ENCODE results near the gene BPIFB3. TPM values are rescaled to one million over a fixed set of nuclear protein-coding genes. Genes with fewer than 3 reads are reported as not detected.

Gene BPIFB3
- total RNA-seq, 1 donor from 2014 or later: not detected

DNA sequence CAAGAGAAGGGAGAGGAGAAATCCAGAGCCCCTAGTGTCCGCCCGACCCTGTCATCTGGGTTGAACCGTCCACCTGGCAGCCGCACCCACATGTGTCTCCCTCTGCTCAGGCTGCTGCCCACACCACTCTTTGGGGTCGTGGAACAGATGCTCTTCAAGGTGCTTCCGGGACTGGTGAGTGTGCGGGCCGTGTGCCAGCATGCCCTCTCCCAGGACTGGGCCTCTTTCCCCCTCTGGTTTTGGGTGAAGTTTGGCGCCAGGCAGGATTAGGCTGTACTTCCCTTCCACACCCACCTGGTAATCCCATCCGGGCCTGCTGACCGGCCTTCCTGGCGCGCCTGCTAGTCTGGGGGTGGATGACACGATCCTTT, 7.9 kb downstream of the BPIFB3 start:
- no peak for DNase-seq (ENCODE audit: low spot score)

DNA sequence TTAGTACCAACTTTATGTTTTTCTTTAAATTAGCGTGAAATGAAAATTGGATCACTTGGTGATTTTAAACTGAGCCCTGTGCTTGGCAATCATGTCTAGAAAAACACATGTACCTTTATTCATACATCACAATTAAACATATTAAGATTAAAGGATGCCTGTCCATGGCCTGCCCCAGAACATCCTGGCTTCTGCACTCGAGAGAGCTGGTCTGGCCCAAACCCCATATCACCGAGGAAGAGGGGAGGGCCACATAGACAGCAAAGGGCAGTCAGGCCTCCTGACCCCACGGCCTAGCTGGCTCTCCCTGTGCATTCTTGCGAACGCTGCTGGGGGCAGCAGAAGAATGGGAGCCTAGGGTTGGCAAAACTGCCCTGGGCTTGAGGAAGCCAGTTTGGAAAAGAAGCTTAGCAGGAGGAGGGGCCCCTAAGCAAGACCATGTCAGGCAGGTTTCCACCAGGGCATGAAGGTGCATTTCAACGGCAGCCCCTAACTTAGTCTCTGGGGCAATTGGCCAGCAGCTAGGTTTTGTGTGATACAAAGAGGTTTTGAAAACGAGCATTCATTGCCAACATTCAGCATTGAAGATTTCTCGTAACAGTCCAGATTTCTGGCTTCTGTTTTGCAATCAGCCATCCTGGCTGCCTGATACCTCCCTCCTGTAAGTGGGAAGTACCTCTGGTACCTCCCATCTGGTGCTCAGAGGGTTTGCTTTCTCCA, 8.6 kb downstream of the BPIFB3 start:
- DNase-seq (ENCODE audit: low spot score): no peak

DNA sequence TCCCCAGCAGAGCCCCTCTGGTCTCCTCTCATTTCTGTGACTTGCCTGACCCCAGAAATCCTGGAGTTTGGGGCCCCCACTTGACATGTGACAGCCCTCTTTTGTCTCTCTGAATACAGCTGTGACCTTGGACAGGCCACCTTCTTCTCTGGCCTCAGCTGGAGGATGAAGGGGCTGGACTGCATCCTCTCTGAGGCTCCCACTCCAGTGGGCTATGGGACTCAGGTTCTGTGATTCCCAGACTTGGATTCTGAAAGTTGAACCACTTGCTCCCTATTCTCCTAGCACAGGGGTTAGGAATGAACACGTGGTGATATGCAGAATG, 9.1 kb downstream of the BPIFB3 start:
- DNase-seq (ENCODE audit: low spot score): no peak

DNA sequence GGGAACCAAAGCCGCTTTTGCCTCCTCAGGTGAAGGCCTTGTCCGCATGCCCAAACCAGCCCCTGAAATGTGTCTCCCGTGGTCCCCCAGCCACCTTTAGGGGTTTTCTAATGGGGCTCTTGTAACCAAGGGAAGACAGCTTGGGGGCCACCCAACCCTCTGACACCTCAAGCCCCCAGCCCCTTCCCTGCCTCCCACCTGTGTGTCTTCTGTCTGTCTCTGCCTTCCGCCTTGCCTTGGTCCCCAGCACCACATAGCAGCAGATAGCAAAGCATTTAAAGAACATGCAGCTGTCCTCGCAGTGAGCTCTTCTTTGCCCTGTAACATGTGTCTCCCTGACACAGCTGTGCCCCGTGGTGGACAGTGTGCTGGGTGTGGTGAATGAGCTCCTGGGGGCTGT, 9.6 kb downstream of the BPIFB3 start:
- DNase-seq (ENCODE audit: low spot score): no peak

DNA sequence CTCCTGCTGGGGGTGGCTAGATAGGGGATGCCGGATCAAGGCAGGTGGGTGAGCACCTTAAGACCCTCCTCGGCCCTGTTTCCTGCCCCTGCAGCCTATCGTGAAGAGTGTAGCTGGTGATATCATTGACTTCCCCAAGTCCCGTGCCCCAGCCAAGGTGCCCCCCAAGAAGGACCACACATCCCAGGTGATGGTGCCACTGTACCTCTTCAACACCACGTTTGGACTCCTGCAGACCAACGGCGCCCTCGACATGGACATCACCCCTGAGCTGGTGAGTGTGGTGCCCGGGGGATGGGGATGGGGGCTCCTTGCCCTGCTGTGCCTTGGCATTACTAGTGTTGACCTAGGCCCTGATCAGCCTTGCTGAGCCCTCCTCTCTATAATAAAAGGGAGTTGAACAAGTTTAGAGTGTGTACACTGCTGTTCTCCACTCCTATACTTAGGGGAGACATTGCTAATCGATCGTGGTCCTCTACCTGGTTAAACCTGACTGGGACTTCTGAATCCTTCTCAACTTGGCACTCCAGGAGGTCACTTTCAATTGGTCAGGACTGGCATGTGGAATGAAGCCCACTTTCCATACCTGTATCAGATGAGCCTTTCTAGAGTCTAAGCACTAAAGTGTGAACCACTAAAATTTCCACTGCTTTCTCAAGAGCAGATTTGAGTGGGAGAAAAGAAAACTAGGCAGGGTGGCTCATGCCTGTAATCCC, 11.0 kb downstream of the BPIFB3 start:
- no peak for DNase-seq (ENCODE audit: low spot score)

DNA sequence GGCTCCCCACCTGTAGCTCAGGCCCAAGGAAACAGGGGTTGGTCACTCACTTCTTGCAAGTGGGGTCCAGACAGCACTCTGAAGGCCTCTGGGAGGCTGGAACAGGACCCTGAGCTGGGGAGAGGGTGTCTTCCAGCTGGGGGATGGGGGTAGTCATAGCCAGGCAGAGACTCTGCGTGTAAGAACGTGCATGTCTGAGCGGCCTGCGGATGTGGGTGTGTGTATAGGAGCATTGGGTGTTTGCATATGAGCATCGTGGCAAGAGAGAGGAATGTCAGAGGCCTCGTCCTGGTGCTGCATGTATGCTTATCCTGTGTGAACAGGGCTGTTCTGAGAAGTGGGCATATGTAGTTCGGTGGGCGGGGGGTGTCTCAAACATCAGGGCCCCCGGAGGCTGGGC, 12.1 kb downstream of the BPIFB3 start:
- no peak for DNase-seq (ENCODE audit: low spot score)

DNA sequence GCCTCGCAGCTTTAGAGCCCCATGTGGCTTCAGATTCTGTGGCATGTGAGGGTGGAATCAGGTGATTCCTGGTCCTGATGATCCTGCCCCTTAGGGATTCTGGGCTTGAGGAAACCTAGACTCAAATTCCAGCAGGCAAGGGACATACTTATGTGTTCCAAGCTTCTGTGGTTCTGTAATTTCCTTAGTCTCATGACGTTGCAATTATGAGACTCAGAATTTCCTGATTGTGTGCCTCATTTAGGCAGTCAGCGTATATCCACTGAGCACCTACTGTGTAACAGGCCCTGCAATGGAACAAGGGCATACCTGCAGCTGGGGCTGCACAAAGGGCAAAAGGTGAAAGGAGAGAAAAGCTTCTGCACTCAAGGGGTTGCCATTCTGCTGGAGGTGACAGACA, 14.1 kb downstream of the BPIFB3 start:
- DNase-seq (ENCODE audit: low spot score): no peak

DNA sequence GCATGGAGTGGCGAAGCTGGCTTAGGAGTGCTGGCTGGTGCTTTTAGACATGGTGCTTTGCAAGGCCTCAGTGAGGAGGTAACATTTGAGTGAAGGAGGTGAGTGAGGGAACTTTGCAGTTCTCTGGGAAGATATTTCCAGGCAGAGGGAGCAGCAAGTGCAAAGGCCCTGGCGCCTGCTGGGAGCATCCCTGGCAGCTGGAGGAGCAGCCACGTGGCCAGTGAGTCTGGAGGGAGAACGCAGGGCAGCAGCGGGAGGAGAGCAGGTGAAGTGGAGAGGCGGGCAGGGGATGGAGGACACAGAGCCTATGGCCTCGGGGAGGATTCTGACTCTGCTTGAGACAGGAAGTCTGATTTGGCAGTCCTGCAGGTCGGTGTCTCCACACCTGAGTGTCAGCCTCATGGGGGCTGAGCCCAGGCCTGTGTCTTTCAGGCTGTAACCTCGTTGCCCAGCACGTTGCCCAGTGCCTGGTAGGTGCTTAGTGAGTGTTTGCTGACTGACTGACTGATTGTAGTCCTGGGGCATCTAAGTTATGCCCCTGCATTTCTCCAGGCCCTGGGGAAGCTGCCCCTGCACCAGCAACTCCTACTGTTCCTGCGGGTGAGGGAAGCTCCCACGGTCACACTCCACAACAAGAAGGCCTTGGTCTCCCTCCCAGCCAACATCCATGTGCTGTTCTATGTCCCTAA, 14.7 kb downstream of the BPIFB3 start:
- no peak for DNase-seq (ENCODE audit: low spot score)

DNA sequence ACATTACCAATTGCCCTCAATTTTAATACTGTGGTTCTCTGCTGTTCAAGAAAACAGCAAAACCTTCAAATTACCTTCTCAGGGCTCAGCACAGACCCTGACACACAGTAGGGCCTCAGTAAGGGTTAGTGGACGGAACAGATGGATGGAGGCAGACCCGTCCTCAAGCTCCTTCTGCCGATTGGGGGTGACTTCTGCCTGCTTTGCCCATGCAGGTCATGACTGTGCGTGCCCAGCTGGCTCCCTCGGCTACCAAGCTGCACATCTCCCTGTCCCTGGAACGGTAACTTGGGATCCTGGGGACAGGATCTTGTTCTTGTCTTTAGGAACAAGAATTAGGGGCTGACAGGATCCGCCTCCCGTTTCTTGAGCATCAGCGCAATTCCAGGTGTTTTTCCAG, 16.0 kb downstream of the BPIFB3 start:
- no peak for DNase-seq (ENCODE audit: low spot score)

DNA sequence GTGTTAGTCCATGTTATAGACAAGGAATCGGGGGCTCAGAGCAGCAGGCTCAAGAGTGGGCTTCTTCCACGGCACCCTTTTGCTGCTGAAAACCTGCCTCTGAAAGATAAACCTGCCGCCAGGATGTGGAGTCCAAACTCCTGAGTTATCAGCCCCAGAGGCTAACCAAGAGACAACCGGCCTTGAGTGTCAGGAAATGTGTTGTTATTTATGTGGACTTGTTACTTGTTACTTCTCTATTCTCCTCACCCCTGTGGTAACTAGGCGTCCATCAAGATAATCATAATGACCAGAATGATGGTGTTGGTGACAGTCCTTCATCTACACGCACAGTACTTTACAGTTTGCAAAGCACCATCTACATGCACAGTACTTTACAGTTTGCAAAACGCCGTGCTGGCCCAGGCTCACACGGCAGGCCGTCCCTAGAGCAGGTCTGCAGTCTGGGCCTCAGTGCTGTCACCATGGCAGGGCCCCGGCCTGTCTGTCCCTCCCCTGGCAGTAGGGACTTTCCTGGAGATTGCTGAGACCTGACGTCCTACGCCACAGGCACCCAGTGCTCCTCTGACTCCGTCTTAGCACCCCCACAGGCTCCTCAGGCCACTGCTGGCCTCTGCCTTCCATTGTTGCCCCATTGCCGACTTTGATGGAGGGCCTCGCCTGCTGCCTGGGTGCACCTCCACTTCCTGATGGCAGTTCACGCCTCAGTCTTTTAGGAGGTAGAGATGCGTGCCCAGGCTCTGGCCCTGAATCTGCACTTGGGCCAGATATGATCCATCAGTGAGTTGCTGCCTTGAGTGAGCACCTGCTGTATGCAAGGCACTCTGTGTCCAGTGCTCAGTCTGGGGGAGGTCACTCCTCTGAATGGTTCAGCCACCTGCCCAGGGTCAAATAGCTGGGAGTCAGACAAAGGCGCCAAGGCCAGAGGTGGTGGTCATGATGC, 16.7 kb downstream of the BPIFB3 start:
- no peak for DNase-seq (ENCODE audit: low spot score)

DNA sequence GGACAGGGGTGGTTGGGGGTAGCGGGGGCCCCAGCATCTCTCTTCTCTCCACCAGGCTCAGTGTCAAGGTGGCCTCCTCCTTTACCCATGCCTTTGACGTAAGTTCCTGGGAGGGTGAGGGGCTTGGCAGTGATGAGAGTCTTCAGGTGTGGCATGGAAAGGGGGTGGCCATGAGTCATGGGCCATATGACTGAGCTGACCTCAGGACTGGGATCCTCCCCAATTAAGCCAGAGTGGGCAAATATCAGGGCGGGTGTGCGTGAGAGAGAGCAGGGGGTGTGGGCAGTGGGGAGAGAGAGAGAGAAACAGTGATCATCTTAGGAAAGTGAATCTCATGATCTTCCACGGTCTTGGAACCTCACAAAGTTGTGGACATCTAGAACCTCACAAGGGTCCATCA, 17.5 kb downstream of the BPIFB3 start:
- DNase-seq (ENCODE audit: low spot score): no peak

DNA sequence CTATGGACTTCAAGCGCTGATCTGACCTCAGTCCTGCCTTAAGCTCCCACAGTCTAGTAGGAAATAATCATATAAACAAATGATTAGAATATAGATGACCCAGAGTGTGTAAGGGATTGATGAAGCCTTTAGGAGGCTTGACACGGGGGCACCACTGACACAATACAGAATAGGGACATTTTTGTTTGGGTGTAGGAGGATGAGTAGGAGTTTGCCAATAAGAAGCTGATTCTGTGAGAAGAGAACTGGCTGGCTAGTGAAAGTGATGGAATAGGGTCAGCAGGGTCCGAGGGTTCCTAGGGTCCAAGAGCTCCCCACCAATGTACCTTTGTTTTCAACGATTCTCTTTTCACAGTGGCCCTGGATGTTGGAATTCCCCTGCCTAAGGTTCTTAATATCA, 18.7 kb downstream of the BPIFB3 start:
- DNase-seq (ENCODE audit: low spot score): no peak

DNA sequence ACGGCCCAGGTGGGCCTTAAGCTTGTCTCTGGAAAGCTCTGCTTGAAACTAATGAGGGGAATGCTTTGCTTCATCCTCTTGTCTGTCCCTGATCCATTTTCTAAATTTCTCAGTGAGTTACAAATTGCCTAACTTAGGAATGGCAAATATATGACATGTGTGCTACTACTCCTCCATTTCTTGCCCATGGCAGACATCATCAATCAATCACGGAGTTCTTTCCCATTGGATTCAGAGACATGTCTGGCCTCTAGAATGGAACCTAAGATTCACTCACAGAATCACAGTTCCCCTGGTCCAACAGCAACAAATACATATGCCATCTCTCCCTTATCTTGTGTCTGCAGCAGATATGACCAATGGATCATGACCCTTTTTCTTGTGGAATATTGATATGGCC, 19.1 kb downstream of the BPIFB3 start:
- no peak for DNase-seq (ENCODE audit: low spot score)

DNA sequence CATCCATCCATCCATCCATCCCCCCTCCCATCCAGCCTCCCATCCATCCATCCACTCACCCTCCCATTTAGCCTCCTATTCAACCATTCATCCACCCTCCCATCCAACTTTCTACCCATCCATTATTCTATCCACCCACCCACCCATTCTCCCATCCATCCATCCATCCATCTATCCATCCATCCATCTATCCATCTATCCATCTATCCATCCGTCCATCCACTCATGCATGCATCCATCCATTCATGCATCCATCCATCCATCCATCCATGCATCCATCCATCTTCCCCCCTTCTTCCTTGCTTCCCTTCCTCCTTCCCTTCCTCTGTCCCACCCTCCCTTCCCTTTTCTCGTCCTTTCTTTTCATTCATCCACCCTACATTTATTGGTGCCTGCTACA, 21.0 kb downstream of the BPIFB3 start:
- DNase-seq (ENCODE audit: low spot score): no peak

DNA sequence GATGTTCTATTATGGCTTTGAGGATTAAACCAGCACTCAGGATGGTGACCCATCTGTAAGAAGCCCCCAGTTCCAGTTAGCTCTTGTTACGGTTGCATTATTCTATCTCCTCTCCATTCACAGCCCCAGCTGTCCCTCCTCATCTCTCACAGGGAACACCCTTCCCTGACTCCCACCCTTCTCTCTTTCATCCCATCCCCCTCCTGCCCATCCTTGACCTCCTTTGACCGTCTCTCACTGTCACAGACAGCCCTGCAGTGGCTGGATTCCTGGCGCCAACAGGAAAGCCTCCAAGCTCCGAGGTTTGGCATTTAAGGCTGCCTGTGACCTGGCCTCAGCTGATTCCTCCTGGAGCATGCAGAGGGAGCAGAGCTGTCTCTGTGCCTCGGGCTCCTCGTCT, 21.6 kb downstream of the BPIFB3 start:
- DNase-seq (ENCODE audit: low spot score): no peak

DNA sequence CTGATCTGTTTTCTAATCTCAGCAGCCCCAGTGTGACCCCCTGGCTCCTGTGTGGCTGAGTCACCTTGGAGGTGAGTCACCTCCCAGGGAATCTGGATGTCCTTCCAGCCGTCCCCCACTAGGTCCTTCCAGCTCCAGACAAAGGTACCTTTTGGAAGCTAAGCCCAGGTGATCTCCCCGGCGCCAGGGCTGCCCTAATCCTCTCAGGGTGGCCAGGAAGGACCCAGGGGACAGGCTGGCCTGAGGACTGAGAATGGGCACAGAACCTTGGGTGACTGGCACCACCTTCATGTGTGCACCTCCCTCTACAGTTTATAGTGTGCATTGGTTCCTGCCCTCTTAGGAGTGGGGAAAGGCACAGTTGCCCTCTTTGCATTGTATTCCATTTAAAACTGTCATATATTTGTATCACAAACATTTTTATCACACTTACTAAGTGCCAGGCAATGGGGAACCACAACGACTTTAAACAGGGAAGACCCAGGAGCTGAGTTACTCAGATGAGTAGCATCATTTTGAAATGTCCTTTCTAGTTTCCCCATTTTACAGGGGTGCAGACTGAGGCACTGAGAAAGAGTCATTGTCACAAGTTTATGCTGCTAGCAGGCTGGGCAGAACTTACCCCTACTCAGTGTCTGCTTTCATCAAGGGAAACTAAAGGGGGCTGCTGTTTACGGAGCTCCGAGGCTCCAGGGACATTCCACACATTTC, 23.1 kb downstream of the BPIFB3 start:
- DNase-seq (ENCODE audit: low spot score): no peak

DNA sequence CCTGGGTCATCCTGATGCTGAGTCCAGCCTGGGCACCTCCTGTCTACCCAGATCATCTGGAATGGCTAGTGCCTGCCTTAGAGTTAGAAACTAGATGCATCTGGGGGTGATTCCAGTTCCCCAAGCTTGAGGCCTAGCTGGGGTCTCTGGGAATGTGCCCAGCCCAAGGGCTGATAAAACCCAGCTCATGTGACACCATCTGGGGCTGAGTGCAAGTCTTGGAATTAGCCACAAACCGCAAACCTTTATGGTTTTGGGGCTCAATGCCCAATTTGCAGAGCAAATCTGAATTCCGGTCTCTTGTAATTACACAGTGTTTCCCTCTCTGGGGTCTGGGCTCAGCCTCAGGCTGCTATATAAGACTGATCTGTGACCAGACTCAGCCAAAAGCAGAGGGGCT, 25.6 kb downstream of the BPIFB3 start, which contains the start of gene BPIFB4:
TSS of gene BPIFB4 (plus strand) at position 385 of the 400 bp plus-strand sequence. CDS start 1,884 bp downstream, outside the sequence.
- DNase-seq (ENCODE audit: low spot score): no peak

DNA sequence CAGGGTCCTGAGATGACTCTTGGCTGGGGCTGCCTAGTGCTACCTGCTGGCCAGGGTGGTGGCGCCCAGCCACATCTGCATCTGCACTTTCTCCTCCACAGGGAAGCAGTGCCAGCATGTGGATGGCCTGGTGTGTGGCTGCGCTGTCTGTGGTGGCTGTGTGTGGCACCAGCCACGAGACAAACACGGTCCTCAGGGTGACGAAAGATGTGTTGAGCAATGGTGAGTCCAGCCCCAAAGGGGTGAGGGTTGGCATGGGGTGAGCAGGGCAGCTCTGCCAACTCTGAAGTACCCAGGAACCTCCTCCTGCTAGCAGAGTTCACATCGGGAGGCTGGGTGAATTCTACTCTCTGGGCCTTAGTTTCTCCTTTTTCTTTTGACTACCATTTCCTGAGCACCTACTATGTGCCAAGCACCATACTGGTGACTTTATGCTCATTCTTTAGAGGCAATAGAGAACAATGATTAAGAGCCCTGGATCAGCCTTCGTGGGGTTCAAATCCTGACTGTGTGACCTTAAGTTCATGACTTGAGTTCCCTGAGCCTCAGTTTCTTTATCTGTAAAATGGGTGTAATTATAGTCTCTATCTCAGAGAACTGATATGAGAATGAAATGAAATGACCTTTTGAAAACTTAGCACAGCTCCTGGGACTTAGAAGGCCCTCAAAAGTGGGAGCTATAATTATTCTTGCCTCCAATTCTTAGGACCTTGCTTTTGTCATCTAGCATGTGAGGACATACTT, 27.9 kb downstream of the BPIFB3 start:
- DNase-seq (ENCODE audit: low spot score): no peak

DNA sequence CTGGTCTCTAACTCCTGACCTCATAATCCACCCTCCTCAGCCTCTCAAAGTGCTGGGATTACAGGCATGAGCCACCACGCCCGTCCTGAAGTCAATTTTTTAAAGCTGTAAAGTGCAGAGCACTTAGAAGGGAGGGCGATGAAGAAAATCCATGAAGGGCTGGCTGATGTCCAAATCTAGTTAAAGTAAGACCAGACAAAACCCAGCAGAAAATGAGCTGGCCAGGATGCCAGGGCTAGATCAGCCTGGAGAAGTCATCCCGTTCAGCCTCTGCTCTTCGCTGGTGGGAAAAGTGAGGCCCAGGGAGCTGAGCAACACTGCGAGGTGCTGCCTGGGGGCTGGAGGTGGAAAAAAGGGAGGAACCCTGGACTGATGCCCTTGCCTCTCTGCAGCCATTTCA, 28.8 kb downstream of the BPIFB3 start:
- no peak for DNase-seq (ENCODE audit: low spot score)

DNA sequence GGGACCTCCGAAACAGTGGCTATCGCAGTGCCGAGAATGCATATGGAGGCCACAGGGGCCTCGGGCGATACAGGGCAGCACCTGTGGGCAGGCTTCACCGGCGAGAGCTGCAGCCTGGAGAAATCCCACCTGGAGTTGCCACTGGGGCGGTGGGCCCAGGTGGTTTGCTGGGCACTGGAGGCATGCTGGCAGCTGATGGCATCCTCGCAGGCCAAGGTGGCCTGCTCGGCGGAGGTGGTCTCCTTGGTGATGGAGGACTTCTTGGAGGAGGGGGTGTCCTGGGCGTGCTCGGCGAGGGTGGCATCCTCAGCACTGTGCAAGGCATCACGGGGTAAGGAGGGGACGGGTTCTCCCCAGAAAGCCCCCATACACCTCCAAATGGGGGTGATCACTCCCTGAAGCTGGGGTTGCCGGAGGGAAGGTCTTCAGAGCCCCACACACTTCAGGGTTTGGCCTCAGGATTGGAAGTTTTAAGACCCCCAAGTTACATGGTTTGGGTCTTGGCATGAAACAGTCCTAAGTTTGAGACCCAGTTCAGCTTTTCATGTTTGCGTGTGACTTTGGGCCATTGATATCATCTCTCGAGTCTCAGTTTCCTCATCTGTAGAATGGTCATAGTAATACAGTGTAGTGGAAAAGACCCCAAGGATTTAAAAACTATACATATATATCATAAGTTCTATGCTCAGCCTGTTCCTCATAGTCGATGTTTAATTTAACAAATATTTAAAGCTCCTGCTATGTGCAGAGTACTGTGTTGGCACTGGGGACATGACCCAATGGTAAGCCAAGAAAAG, 30.0 kb downstream of the BPIFB3 start:
- no peak for DNase-seq (ENCODE audit: low spot score)

All from ureter (tissue), 1 donor.